SK-N-MC (cell line): ENCODE results near the gene FGF14.

Source experiments
- EZH2 ChIP-seq: fragments of 200-600 bp; sonication (generic); IDR thresholded peaks from one replicate; pipeline ENCODE4 v1.6.1; 2017; ENCODE audit warnings: antibody characterized with exemption
- FOXP2 ChIP-seq: optimal IDR thresholded peaks from 2 replicates; pipeline ENCODE3; 2011; ENCODE audit warnings: mild to moderate bottlenecking, moderate library complexity; ENCODE audit not compliant: insufficient read depth; ENCODE audit errors: extremely low read length, control extremely low read depth
- POLR2AphosphoS5 ChIP-seq: IDR thresholded peaks from 2 replicates; pipeline ENCODE4 v1.6.1; 2012; ENCODE audit warnings: mild to moderate bottlenecking, low read depth, low read length, borderline replicate concordance

DNA sequence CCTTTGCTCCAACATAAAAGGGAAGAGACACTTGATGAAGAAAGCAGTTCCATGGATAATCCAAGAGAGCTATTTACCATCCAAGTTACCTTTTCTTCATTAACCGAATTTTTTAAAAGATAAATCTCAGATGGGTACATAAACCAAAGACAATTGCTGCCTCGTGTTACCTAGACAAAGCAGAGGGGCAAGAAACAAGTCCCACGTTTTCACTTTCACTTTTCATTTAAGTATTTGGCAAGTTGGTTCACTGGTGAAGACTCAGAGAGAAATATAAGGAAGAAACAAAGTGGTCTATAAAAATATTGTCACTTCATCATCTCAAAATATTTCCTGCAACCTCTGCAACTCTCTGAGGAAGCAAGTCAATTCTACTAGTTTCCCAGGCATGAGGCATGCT is 446.1 kb downstream of the FGF14 start:
- no peak for TF ChIP-seq POLR2AphosphoS5
- no peak for TF ChIP-seq EZH2
- no peak for TF ChIP-seq FOXP2
